22Rv1 (cell line): ENCODE measurements around the gene PPCDC.

Experiments
- ZFX ChIP-seq: fragments of 450-650 bp; IDR thresholded peaks from 2 replicates; pipeline ENCODE4 v1.6.1; 2017; ENCODE audit warnings: antibody characterized with exemption, borderline replicate concordance
- TF ChIP-seq, protein P1 (sequence below): fragments of 450-650 bp; IDR thresholded peaks from 2 replicates; pipeline ENCODE4 v1.5.1; 2017; ENCODE audit warnings: mild to moderate bottlenecking

DNA sequence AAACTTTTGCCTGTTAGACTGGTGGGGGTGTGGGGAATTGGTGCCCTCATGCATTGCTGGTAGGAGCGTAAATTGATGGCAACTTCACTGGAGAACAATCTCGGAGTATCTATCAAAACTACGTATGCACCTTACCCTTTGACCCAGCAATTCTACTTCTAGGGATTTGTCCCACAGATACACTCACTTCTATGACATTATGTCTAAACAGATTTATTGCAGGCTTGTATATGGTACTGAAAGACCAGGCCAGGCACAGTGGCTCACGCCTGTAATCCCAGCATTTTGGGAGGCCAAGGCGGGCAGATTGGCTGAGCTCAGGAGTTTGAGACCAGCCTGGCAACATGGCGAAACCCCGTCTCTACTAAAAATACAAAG, 30.3 kb downstream of the PPCDC start:
- TF ChIP-seq, protein P1, sequence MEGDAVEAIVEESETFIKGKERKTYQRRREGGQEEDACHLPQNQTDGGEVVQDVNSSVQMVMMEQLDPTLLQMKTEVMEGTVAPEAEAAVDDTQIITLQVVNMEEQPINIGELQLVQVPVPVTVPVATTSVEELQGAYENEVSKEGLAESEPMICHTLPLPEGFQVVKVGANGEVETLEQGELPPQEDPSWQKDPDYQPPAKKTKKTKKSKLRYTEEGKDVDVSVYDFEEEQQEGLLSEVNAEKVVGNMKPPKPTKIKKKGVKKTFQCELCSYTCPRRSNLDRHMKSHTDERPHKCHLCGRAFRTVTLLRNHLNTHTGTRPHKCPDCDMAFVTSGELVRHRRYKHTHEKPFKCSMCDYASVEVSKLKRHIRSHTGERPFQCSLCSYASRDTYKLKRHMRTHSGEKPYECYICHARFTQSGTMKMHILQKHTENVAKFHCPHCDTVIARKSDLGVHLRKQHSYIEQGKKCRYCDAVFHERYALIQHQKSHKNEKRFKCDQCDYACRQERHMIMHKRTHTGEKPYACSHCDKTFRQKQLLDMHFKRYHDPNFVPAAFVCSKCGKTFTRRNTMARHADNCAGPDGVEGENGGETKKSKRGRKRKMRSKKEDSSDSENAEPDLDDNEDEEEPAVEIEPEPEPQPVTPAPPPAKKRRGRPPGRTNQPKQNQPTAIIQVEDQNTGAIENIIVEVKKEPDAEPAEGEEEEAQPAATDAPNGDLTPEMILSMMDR, result no peak
- no peak for TF ChIP-seq ZFX
